ENCODE measurements around the gene ATAD3A. TPM values are rescaled to one million over a fixed set of nuclear protein-coding genes. Genes with fewer than 3 reads are reported as not detected.
"Not testable (repeated sequence)": the region's sequence is repeated elsewhere in the genome, so short reads cannot be mapped to it uniquely, and the experiment has no call there.

The ATAD3A gene
- total RNA-seq, 1 donor from 2014 or later, result 41.9 TPM

GRCh38 chr1:1553821-1554494, 42.0 kb downstream of the ATAD3A start:
- DNase-seq (ENCODE audit: low read depth), result no peak

DNA sequence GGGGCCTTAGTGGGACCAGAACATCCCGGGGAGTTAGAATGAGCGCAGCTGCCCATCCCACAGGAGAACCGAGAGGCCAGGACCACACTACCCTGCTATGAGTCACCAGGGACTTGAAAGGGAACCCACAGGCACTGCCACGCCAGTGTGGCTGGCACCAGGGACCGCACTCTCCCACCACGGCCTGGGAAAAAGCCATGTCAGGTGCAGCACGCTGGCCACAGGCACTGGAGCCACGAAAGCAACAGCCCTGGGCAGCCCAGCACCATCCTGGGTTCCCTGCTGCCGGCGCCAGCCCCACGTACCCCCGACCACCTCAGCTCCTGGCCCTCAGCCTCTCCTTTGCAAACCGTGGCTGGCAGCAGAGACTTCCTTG, 42.6 kb downstream of the ATAD3A start:
- peak; percentile 97 for DNase-seq (ENCODE audit: low read depth)

- DNase-seq (ENCODE audit: low read depth), result peak; percentile 76
Measured at GRCh38 chr1:1554926-1555915, 43.3 kb downstream of the ATAD3A start.

DNA sequence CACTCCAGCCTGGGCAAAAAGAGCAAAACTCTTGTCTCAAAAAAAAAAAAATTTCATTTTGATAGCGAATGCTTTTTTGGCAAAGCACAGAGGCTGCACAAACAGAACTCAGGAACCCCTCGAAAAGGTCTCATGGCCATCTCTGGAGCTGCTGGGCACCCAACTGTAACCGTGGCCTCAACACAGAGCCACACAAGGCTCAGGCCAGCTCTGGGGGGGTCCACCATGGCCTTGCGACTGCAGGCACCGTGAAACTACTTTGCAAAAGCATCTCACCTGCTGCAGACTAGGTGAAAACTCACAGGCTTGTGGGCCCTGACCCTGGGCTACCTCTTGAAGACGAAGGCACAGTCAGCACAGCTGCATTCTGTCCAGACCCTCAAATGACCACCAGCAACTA, 44.5 kb downstream of the ATAD3A start:
- no peak for DNase-seq (ENCODE audit: low read depth)

- DNase-seq (ENCODE audit: low read depth), result not testable (repeated sequence)
Measured at GRCh38 chr1:1556961-1557360, 45.0 kb downstream of the ATAD3A start.

DNA sequence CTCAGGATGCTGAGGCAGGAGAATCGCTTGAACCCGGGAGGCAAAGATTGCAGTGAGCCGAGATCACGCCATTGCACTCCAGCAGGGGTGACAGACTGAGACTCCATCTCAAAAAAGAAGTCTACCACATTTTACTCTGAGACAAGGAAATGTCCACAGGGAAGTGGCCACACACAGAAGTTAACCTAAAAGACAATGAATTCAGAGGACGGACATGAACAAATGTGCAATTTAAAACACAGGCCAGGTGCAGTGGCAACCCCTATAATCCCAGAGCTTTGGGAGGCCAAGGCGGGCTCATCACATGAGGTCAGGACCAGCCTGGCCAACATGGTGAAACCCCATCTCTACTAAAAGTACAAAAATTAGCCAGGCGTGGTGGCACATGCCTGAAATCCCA, 45.7 kb downstream of the ATAD3A start:
- not testable (repeated sequence) for DNase-seq (ENCODE audit: low read depth)

DNA sequence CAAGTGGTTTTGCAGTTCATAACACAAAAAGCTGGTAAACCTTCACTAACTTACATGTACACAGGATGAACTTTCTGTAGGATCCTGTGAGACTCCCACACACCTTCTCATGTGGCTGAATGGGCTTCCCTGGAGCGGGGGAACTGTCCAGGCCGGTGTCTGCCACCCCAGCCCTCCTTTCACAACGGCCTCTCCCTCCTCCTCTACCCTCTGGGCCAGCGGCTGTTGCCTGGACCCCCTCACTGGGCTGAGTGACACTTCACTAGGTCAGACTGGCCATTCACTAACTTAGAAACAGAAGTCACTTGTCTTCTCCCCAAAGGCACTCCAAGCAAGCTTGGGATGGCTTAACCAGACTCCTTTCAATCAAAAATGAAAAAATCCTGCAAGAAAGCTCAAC, 46.6 kb downstream of the ATAD3A start:
- no peak for DNase-seq (ENCODE audit: low read depth)

DNA sequence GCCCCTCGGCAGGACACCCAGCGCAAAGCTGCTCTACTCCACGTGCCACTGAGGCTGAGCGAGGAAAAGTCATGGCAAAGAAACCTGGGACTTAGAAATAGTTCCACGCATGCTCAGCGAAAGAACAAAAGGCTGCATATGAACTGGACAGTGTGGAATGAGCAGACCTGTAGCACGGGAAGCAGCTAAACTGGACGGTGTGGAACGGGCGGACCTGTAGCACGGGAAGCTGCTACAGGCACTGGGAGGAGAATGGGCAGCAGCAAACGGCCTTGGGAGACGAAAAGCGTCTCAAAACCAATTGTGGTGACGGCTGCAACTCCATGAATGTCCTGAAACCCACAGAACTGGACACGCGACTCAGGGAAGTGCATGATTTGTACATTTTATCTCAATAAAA, 47.1 kb downstream of the ATAD3A start:
- DNase-seq (ENCODE audit: low read depth), result no peak

- no peak for DNase-seq (ENCODE audit: low read depth)
Measured at GRCh38 chr1:1560178-1560577, 48.2 kb downstream of the ATAD3A start.

DNA sequence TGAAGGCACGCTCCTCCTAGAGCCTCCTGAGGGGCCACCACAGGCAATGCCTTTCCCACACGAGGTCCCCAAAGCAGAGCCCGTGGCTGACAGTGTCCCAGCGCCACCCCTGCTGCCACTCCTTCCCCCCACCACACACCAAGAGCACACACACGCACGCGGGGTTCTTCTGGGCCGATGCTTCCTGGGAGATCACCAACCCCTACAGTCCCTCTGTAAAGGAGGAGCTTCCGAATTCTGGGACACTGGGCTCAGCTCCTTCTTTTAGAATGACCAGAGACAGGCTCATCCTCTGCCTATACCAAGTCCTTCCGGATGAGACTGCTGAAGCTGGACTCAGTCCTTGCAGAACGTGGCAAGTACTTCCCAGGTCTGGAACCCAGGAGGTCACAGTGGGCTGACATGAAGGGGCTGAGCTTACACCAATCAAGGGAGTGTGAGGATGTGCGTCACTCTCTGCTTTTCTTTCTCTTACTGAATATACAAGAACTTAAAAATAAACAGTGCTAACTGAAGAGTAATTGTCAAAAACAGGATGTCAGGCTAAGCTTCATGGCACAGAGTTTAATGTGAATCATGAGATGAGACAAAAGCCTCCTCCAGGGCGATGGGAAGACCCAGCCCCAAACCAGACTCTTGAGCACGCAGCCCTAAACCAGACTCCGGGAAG, 50.0 kb downstream of the ATAD3A start:
- DNase-seq (ENCODE audit: low read depth), result no peak

DNA sequence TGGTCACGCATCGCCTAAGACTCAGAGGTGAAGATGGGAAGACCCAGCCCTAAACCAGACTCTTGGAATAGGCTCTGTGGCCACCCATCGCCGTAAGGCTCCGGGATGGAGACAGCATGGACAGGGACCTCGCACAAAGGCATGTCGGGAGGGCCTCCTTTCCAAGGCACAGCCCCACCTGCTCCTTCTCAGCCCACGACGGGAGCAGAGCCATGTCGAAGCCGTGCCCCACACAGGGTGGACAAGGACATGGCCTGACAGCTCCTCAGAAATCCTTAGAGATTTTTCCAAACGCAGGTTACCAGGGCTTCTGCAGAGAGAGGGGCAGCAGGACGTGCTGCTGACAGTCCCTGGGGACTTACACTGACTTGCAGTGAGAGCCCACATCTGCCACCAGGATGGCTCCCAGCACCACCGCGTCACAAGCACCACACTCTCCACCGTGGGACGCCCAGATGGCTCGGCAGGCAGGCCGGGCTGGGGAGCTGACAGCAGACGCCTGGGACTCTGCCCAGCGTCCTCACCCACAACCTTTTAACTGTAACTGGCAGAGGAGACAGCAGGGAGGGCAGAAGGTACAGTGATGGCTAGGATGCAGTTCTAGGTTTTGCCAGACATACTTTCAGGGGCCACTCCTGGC, 50.7 kb downstream of the ATAD3A start:
- no peak for DNase-seq (ENCODE audit: low read depth)

DNA sequence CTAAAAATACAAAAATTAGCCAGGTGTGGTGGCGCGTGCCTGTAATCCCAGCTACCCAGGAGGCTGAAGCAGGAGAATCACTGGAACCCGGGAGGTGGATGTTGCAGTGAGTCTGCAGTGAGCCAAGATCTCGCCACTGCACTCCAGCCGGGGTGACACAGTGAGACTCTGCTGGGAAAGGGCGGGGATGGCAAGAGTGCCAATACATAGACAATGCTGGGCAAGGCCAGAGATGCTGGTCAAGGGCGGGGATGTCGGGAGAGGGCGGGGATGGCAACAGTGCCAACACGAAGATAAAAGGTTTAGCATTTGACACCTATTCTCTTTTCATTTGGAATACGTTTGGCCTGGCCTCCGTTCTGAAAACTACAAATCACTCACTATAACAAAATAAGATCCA, 51.7 kb downstream of the ATAD3A start:
- no peak for DNase-seq (ENCODE audit: low read depth)

DNA sequence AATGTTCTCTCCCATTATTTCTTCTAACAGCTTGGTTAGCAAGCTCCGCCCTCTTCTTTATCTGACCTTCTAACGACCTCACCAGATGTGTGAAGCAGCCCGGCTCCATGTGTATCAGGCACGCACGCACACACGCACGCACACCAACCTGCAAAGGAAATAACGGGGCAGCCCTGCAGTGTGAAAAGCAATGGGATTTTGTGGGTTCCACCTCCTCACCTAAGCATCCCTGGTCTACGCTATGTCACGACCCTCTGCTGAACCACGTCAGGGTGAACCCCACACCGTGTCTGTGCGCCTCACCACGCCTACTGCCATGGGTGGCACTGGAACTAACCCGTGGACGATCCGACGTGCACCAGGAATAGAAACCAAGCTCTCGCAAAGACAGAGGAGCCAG, 52.3 kb downstream of the ATAD3A start:
- no peak for DNase-seq (ENCODE audit: low read depth)

DNA sequence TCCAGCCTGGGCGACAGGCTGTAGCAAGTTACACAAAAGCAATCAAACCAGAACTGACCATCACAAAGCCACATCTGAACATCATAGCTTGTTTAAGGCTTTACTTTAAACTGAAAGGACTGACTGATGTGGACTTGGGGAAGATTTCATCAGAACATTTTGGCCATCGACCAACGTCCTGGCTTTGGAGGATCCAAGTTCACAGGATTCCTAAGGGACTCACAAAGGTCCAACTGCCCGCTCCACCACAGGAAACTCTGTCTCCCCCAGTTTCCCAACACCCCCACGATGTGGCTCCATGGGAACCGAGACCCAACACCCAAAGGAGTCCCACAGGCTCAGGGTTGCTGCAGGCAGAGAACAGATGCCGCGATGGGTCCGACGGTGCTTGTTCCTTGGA, 53.4 kb downstream of the ATAD3A start:
- no peak for DNase-seq (ENCODE audit: low read depth)

- DNase-seq (ENCODE audit: low read depth), result peak; percentile 48
Measured at GRCh38 chr1:1567152-1567875, 55.4 kb downstream of the ATAD3A start.

GRCh38 chr1:1567891-1568291, 55.9 kb downstream of the ATAD3A start:
- DNase-seq (ENCODE audit: low read depth), result no peak

DNA sequence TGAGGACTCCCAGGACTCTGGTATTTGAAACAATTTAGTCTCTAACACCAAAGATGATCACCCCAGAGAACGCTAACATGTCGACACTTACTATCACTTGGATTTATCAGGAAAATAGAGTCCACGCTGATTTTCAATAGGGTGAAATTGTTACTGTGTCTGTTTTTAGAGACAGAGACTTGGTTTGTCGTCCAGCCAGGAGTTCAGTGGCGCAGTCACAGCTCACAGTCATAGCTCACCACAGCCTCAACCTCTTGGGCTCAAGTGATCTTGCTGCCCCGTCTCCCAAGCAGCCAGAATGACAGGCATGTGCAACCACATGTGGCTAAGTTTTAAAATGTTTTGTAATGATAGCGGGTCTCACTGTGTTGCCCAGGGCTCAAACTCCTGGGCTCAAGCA, 57.4 kb downstream of the ATAD3A start:
- peak; percentile 77 for DNase-seq (ENCODE audit: low read depth)

- peak; percentile 74 for DNase-seq (ENCODE audit: low read depth)
Measured at GRCh38 chr1:1573843-1574720, 62.1 kb downstream of the ATAD3A start.

GRCh38 chr1:1574721-1575537, 63.0 kb downstream of the ATAD3A start, which contains the start of gene SSU72:
Gene SSU72, minus strand, starts transcription at chr1:1574863. Its CDS starts 306 bp downstream, at chr1:1574557.
- peak; percentile 93 for DNase-seq (ENCODE audit: low read depth)
